HCT116 (cell line): ENCODE measurements around the gene PDP2. TPM values are rescaled to one million over a fixed set of nuclear protein-coding genes. Genes with fewer than 3 reads are reported as not detected.

Source experiments
- ATAC-seq: fragments of 200-7000 bp; cut with Tn5 transposase; 2 replicates; pipeline ENCODE4 v1.9.1; 2020; ENCODE audit warnings: mild to moderate bottlenecking, moderate library complexity
- BruUV-seq: library from RNA; stranded (reverse); fragments of 400-500 nt; replicated peaks from 2 replicates; lab custom pipeline; 2021; lab: Mats Ljungman, UMichigan
- CTCF ChIA-PET: fragments of 300-600 bp; sonication (Branson Sonifier 250); formaldehyde crosslinking; loops from one replicate; lab custom pipeline; 2021; ENCODE audit warnings: antibody characterized with exemption; lab: Charles Lee
- POLR2A ChIA-PET: fragments of 300-600, 350-600 bp; sonication (Branson Sonifier 250); formaldehyde crosslinking; loops from one replicate; lab custom pipeline; 2021; ENCODE audit warnings: antibody characterized with exemption; lab: Charles Lee
- RAD21 ChIA-PET, 2 experiments: fragments of 300-600 bp; sonication (Branson Sonifier 250); formaldehyde crosslinking; loops; one replicate each; lab custom pipeline; 2023; ENCODE audit warnings: low total read pairs in 2 of 2; ENCODE audit not compliant: uncharacterized antibody in 2 of 2, unreplicated experiment in 2 of 2, low non-redundant PET in 1 of 2; lab: Charles Lee
- DNase-seq: peaks from one replicate; pipeline ENCODE4 v3.0.0-alpha.2; 2010; ENCODE audit warnings: low read depth, low spot score
- H2AFZ ChIP-seq: fragments of 200-600 bp; shearing (Covaris generic), sonication (generic); 2 replicates; pipeline ENCODE4 v1.6.1; 2017; ENCODE audit warnings: low read depth, mixed run types, mixed read lengths, antibody characterized with exemption, low read length; ENCODE audit not compliant: poor library complexity, severe bottlenecking
- H3K27ac ChIP-seq: 2 replicates; pipeline ENCODE4 v1.5.1; 2012; ENCODE audit warnings: low read depth, low read length
- H3K27me3 ChIP-seq: fragments of 200-600 bp; sonication (generic); 2 replicates; pipeline ENCODE4 v1.6.1; 2016; ENCODE audit warnings: mixed run types, low read length, mixed read lengths; ENCODE audit not compliant: insufficient read depth
- H3K36me3 ChIP-seq, 2 experiments: fragments of 200-500 bp in 1 of 2; fragments of 200-600 bp in 1 of 2; sonication (Bioruptor generic) in 1 of 2; sonication (generic) in 1 of 2; 2 replicates each; pipeline versions ENCODE4 v1.5.1 to v1.6.1; 2014 to 2016; ENCODE audit warnings: low read length in 2 of 2, inconsistent platforms in 1 of 2, mixed read lengths in 1 of 2, mixed run types in 1 of 2; ENCODE audit not compliant: insufficient read depth in 2 of 2, control insufficient read depth in 1 of 2
- H3K4me1 ChIP-seq, 2 experiments: fragments of 200-600 bp in 1 of 2; sonication (generic) in 1 of 2; 2 replicates each; pipeline versions ENCODE4 v1.5.1 to v1.6.1; 2012 to 2017; ENCODE audit warnings: low read length in 2 of 2, inconsistent platforms in 1 of 2, mild to moderate bottlenecking in 1 of 2, mixed read lengths in 1 of 2, mixed run types in 1 of 2, moderate library complexity in 1 of 2; ENCODE audit not compliant: insufficient read depth in 2 of 2, control insufficient read depth in 1 of 2
- H3K4me2 ChIP-seq: fragments of 200-600 bp; sonication (generic); 2 replicates; pipeline ENCODE4 v1.6.1; 2017; ENCODE audit warnings: mixed run types, low read length, mixed read lengths
- H3K4me3 ChIP-seq, 2 experiments: fragments of 200-600 bp in 1 of 2; sonication (generic) in 1 of 2; replicated peaks in 1 of 2; 2 replicates each; pipeline ENCODE4 v1.5.1; 2011 to 2016; ENCODE audit warnings: low read length in 2 of 2, control low read depth in 1 of 2, low read depth in 1 of 2, mild to moderate bottlenecking in 1 of 2, mixed read lengths in 1 of 2, mixed run types in 1 of 2
- H3K79me2 ChIP-seq: fragments of 200-600 bp; sonication (generic); 2 replicates; pipeline ENCODE4 v1.6.1; 2017; ENCODE audit warnings: mild to moderate bottlenecking, mixed run types, low read length, moderate library complexity, mixed read lengths; ENCODE audit not compliant: insufficient read depth
- H3K9ac ChIP-seq: fragments of 200-600 bp; sonication (generic); 2 replicates; pipeline ENCODE4 v1.6.1; 2016; ENCODE audit warnings: low read length, mixed read lengths
- H3K9me2 ChIP-seq: fragments of 200-600 bp; sonication (generic), shearing (Covaris generic); 2 replicates; pipeline ENCODE4 v1.6.1; 2017; ENCODE audit warnings: mixed run types, mild to moderate bottlenecking, moderate library complexity; ENCODE audit not compliant: insufficient read depth
- H3K9me3 ChIP-seq, 2 experiments: fragments of 200-500 bp in 1 of 2; fragments of 200-600 bp in 1 of 2; sonication (Bioruptor generic) in 1 of 2; sonication (generic) in 1 of 2; 2 replicates each; pipeline ENCODE4 v1.6.1; 2014 to 2017; ENCODE audit warnings: low read length in 2 of 2, mixed read lengths in 2 of 2, inconsistent platforms in 1 of 2, low read depth in 1 of 2, mild to moderate bottlenecking in 1 of 2, mixed run types in 1 of 2, moderate library complexity in 1 of 2; ENCODE audit not compliant: control insufficient read depth in 1 of 2, insufficient read depth in 1 of 2
- H4K20me1 ChIP-seq: fragments of 200-600 bp; sonication (generic), shearing (Covaris generic); 2 replicates; pipeline ENCODE4 v1.6.1; 2017; ENCODE audit warnings: mixed run types, mild to moderate bottlenecking, moderate library complexity; ENCODE audit not compliant: insufficient read depth
- ELF1 ChIP-seq: IDR thresholded peaks from 2 replicates; pipeline ENCODE4 v1.6.1; 2012; ENCODE audit warnings: low read depth, borderline replicate concordance
- FOSL1 ChIP-seq: IDR thresholded peaks from 2 replicates; pipeline ENCODE4 v1.6.1; 2012; ENCODE audit warnings: low read depth
- JUND ChIP-seq: IDR thresholded peaks from 2 replicates; pipeline ENCODE4 v1.6.1; 2012
- POLR2A ChIP-seq: IDR thresholded peaks from 2 replicates; pipeline ENCODE4 v1.7.0; 2011; ENCODE audit warnings: borderline replicate concordance; ENCODE audit not compliant: insufficient read depth, insufficient read length; ENCODE audit errors: extremely low read depth
- RAD21 ChIP-seq: IDR thresholded peaks from 2 replicates; pipeline ENCODE4 v1.6.1; 2012; ENCODE audit warnings: low read depth, mild to moderate bottlenecking
- SIN3A ChIP-seq: IDR thresholded peaks from 2 replicates; pipeline ENCODE4 v1.6.1; 2012; ENCODE audit warnings: low read depth
- TCF7L2 ChIP-seq: IDR thresholded peaks from 2 replicates; pipeline ENCODE4 v1.7.0; 2011; ENCODE audit warnings: borderline replicate concordance, inconsistent platforms; ENCODE audit not compliant: insufficient read depth, insufficient read length; ENCODE audit errors: extremely low read depth
- ZFX ChIP-seq: fragments of 450-650 bp; IDR thresholded peaks from 2 replicates; pipeline ENCODE4 v1.6.1; 2017
- ZNF274 ChIP-seq: fragments of 200-500 bp; sonication (Bioruptor generic); IDR thresholded peaks from 2 replicates; pipeline ENCODE4 v1.6.1; 2014; ENCODE audit warnings: mild to moderate bottlenecking, low read depth, low read length, inconsistent platforms
- intact Hi-C: fragments of 100-400 bp; cut with micrococcal nuclease; formaldehyde crosslinking; loops from 2 replicates; pipeline ENCODE4 v1.10.0; 2022
- total RNA-seq: library from RNA; stranded (reverse); gene quantifications from one replicate; pipeline ENCODE4 v1.2.1, GENCODE V29; 2021; ENCODE audit not compliant: unreplicated experiment
- TF ChIP-seq, protein P1 (sequence below): IDR thresholded peaks from 2 replicates; pipeline ENCODE4 v1.6.1; 2012; ENCODE audit warnings: low read depth

PDP2 gene
- total RNA-seq, 1 experiment from 2014 or later = 19.9 TPM

DNA sequence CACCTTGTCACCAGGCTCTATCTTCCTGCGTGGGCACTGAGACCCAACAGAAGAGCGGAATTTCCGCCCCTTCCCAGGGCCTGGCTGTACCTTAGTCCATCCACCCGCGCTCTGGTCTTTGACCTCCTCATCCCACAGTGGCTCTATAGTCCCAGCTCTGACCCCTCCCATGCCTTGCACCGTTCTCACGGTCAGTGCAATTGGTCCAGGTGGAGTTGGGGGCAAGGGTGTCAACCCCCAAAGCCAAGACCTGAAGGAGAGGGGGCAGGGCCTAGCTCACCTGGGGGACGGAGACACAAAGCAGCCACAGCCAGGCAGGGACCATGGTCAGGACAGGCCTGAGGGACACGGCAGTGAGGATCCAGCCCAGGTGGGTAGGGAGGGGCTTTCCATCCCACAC is 37.4 kb downstream of the PDP2 start:
- ChIA-PET CTCF (interaction anchor here (1.2 kb wide), 1 partner anchor 8 kb away, joined by 5 read pairs; no protein-coding TSS in a partner anchor), RAD21 (no interaction called here), POLR2A (no interaction called here)
- Histone ChIP-seq H3K79me2 (no peaks in the 10 kb centered on the region), H3K9ac (no peak overlapping the region), H3K27ac (no peak overlapping the region), H3K27me3 (no peaks in the 10 kb centered on the region), H3K36me3 (no peaks in the 10 kb centered on the region), H3K4me3 (no peak overlapping the region), H3K9me3 (no peaks in the 10 kb centered on the region), H3K4me1 (no peaks in the 10 kb centered on the region), H4K20me1 (no peaks in the 10 kb centered on the region), H3K9me2 (no peaks in the 10 kb centered on the region), H2AFZ (no peak overlapping the region), H3K4me2 (no peak overlapping the region)
- DNase-seq = no peak
- no peak for TF ChIP-seq RAD21
- no peak for TF ChIP-seq POLR2A
- no peak for TF ChIP-seq TCF7L2
- TF ChIP-seq, protein P1, sequence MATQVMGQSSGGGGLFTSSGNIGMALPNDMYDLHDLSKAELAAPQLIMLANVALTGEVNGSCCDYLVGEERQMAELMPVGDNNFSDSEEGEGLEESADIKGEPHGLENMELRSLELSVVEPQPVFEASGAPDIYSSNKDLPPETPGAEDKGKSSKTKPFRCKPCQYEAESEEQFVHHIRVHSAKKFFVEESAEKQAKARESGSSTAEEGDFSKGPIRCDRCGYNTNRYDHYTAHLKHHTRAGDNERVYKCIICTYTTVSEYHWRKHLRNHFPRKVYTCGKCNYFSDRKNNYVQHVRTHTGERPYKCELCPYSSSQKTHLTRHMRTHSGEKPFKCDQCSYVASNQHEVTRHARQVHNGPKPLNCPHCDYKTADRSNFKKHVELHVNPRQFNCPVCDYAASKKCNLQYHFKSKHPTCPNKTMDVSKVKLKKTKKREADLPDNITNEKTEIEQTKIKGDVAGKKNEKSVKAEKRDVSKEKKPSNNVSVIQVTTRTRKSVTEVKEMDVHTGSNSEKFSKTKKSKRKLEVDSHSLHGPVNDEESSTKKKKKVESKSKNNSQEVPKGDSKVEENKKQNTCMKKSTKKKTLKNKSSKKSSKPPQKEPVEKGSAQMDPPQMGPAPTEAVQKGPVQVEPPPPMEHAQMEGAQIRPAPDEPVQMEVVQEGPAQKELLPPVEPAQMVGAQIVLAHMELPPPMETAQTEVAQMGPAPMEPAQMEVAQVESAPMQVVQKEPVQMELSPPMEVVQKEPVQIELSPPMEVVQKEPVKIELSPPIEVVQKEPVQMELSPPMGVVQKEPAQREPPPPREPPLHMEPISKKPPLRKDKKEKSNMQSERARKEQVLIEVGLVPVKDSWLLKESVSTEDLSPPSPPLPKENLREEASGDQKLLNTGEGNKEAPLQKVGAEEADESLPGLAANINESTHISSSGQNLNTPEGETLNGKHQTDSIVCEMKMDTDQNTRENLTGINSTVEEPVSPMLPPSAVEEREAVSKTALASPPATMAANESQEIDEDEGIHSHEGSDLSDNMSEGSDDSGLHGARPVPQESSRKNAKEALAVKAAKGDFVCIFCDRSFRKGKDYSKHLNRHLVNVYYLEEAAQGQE = no peak
- no peak for TF ChIP-seq JUND
- no peak for TF ChIP-seq ZNF274
- TF ChIP-seq SIN3A = no peak
- no peak for TF ChIP-seq ZFX
- TF ChIP-seq ELF1 = no peak
- TF ChIP-seq FOSL1 = no peak
- BruUV-seq = no TSS peak
- intact Hi-C loops = no loop called here
- no peak for ATAC-seq
